ENCODE results near the gene NFIA.

NFIA gene

DNA sequence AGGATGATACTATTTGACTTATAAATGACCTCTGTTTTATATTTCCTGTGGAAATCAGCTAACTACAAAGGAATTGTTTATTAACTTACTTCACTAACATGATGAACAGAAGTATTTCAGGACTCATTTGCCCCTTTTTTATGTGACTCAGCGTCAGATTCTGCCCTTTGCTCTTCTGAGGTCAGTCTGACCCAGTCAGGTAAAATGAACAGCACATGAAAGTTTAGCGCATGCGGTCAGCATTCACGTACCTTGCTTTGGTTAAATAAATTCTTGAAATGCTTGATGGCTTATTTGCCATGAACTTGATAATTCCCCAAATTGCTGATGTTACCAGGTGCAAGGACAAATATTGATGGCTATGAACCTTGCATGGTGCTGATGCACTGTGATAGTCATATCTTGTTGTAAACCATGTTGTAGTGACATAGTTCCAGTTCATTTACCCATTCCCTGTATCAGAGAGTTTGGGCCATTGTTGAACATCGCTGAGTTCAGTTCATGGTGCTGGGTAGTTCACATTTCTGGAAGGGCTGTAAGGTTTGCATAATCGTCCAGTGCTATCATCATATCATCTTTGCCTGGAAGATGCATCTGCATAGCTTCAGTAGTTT, 133.4 kb downstream of the NFIA start:
- no peak overlapping the region for H3K4me3 ChIP-seq (ENCODE audit: control insufficient read depth, low read depth, low read length)
- TF ChIP-seq, protein P1, sequence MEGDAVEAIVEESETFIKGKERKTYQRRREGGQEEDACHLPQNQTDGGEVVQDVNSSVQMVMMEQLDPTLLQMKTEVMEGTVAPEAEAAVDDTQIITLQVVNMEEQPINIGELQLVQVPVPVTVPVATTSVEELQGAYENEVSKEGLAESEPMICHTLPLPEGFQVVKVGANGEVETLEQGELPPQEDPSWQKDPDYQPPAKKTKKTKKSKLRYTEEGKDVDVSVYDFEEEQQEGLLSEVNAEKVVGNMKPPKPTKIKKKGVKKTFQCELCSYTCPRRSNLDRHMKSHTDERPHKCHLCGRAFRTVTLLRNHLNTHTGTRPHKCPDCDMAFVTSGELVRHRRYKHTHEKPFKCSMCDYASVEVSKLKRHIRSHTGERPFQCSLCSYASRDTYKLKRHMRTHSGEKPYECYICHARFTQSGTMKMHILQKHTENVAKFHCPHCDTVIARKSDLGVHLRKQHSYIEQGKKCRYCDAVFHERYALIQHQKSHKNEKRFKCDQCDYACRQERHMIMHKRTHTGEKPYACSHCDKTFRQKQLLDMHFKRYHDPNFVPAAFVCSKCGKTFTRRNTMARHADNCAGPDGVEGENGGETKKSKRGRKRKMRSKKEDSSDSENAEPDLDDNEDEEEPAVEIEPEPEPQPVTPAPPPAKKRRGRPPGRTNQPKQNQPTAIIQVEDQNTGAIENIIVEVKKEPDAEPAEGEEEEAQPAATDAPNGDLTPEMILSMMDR (IDR thresholded peaks at IDR 0.05; ENCODE audit: control insufficient read depth, insufficient read depth, low read depth, low read length, missing control alignments), result no peak
- DNase-seq (ENCODE audit: low read depth), result no peak

DNA sequence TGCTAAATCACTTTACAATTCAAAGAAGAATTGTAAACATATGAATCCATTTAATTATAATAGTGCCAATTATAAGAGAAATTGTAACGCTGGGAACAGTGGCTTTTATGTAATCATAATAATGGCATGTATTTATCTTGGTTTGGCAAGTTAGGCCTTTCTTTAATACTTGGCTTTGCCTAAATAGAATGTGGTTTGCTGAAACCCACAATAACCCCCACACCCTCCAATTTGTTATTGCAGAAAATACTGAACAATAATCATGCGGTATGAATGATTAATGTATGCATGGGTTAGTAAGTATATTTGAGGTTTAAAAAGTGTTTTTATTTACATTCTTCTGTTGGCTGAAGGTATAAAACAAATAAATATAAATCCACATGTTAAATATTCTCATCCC, 138.2 kb downstream of the NFIA start:
- no peak overlapping the region for H3K4me3 ChIP-seq (ENCODE audit: control insufficient read depth, low read depth, low read length)
- DNase-seq (ENCODE audit: low read depth), result no peak
- TF ChIP-seq, protein P1 (IDR thresholded peaks at IDR 0.05; ENCODE audit: control insufficient read depth, insufficient read depth, low read depth, low read length, missing control alignments), result no peak

DNA sequence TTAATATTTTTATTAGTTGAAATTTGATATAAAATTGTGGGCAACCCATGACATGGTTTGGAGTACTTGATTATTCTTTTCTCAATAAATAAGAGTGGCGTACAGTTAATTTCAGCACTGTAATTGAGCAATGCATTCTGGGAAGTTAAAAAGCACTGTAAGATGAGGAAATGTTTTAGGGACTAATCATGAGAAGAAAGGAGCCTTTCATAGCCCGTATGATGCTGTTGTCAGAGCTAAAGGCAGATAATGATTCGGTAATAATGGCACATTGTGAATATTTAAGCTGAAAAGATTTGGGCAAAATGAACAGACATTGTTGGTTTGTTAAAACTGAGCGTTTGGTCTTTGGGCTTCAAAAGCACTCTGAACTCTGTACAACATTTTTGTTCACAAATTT, 139.3 kb downstream of the NFIA start:
- H3K4me3 ChIP-seq (ENCODE audit: control insufficient read depth, low read depth, low read length), result no peak overlapping the region
- no peak for DNase-seq (ENCODE audit: low read depth)
- TF ChIP-seq, protein P1 (IDR thresholded peaks at IDR 0.05; ENCODE audit: control insufficient read depth, insufficient read depth, low read depth, low read length, missing control alignments), result no peak

DNA sequence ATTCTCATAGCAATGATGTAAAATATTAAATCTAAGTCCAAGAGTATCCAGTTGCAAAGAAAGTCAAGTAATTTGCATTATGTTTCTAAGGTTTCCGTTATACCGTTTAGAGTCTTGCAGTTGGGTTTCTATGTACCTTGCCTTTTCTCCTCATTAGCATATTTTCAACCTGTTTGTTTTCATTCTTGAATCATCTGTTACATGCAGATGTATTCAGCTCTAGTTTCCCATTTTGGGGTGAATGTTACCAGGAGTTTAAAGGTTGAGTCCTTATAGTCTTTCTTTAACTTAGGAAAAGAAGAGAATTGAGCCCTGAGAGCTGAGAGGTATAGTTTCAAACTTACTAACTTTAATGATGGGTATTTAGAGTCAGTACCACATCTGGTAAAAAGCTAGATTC, 139.9 kb downstream of the NFIA start:
- no peak overlapping the region for H3K4me3 ChIP-seq (ENCODE audit: control insufficient read depth, low read depth, low read length)
- TF ChIP-seq, protein P1 (IDR thresholded peaks at IDR 0.05; ENCODE audit: control insufficient read depth, insufficient read depth, low read depth, low read length, missing control alignments), result no peak
- DNase-seq (ENCODE audit: low read depth), result no peak

DNA sequence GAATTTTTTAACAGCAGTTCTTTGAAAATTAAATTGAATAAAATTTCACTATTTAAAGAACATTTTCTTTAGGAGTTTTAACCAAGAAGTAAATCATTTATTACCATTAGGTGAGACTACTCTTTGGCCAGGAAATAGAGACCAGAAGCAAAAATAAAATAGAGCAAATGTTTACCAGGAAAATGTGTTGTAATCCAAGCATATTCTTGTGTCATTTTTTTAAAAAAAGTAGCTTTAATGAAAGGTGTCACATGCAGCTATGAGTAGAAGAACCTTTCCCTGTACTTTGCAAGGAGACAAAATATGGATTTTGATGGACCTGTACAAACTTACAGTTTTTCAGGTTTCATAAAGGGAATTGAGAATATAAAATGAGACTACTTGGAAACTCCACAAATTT, 140.8 kb downstream of the NFIA start:
- H3K4me3 ChIP-seq (ENCODE audit: control insufficient read depth, low read depth, low read length), result no peak overlapping the region
- TF ChIP-seq, protein P1 (IDR thresholded peaks at IDR 0.05; ENCODE audit: control insufficient read depth, insufficient read depth, low read depth, low read length, missing control alignments), result no peak
- DNase-seq (ENCODE audit: low read depth), result no peak

DNA sequence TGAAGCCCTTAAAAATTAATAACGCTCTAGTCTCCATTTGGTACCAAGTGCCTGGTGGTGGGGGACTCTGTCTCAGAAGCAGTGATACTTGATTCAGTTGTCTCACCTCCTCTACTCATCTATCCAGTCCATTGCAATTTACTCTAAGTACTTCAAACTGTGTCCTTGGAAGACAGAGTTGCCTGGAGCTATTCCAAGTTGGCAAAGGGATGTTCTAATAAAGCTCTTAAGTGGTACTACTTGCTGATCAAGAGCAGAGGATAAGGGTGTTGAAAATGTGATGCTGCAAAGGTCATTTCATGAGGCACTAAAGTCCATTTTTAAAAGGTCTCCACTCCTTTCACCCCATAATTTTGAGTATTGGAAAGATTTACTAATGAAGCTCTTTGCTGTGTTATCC, 142.2 kb downstream of the NFIA start:
- no peak overlapping the region for H3K4me3 ChIP-seq (ENCODE audit: control insufficient read depth, low read depth, low read length)
- no peak for DNase-seq (ENCODE audit: low read depth)
- TF ChIP-seq, protein P1 (IDR thresholded peaks at IDR 0.05; ENCODE audit: control insufficient read depth, insufficient read depth, low read depth, low read length, missing control alignments), result no peak

DNA sequence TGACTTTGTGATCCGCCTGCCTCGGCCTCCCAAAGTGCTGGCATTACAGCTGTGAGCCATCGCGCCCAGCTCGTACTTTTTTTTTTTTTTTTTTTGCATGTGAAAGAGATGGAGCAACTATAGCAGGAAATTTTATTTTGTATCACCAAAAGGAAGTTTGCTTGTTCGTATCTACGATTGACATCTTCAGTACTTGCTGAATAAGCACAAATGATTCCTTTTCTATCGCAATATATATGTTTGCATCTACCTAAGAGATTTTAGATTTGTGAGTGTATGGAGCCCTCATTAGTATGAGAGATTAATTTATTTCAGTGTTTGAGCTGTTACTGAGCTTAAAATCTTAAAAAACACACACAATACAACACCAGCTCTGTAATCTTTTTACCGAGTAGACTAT, 143.1 kb downstream of the NFIA start:
- no peak overlapping the region for H3K4me3 ChIP-seq (ENCODE audit: control insufficient read depth, low read depth, low read length)
- DNase-seq (ENCODE audit: low read depth), result no peak
- TF ChIP-seq, protein P1 (IDR thresholded peaks at IDR 0.05; ENCODE audit: control insufficient read depth, insufficient read depth, low read depth, low read length, missing control alignments), result no peak
